GM12878 (cell line): ENCODE measurements around the gene ZBTB38. TPM values are rescaled to one million over a fixed set of nuclear protein-coding genes. Genes with fewer than 3 reads are reported as not detected.

Source experiments
- ATF7 ChIP-seq: fragments of 450-650 bp; IDR thresholded peaks from 2 replicates; pipeline ENCODE4 v1.6.1; 2016; ENCODE audit warnings: low read depth, mild to moderate bottlenecking
- BHLHE40 ChIP-seq, 2 experiments: fragments of 450-650 bp in 1 of 2; IDR thresholded peaks; 2 replicates each; pipeline ENCODE4 v1.6.1; 2011 to 2017; ENCODE audit warnings: low read depth in 2 of 2, borderline replicate concordance in 1 of 2, improper control_type of control experiment in 1 of 2, low read length in 1 of 2, mild to moderate bottlenecking in 1 of 2
- EED ChIP-seq: sonication (generic); IDR thresholded peaks from 2 replicates; pipeline ENCODE4 v1.6.1; 2016; ENCODE audit warnings: antibody characterized with exemption, low read depth
- EP300 ChIP-seq, 2 experiments: fragments of 150-350 bp in 1 of 2; IDR thresholded peaks; 2 replicates each; pipeline ENCODE4 v1.6.1; 2011 to 2012; ENCODE audit warnings: low read depth in 2 of 2, low read length in 2 of 2, borderline replicate concordance in 1 of 2, improper control_type of control experiment in 1 of 2, inconsistent platforms in 1 of 2; ENCODE audit not compliant: control insufficient read depth in 1 of 2
- ETV6 ChIP-seq, 2 experiments: fragments of 450-650 bp in 1 of 2; IDR thresholded peaks in 1 of 2; conservative IDR thresholded peaks in 1 of 2; 2 replicates each; pipeline ENCODE4 v1.6.1; 2014; ENCODE audit warnings: antibody characterized with exemption in 1 of 2, borderline replicate concordance in 1 of 2, low read depth in 1 of 2, mild to moderate bottlenecking in 1 of 2, moderate library complexity in 1 of 2
- FOS ChIP-seq: IDR thresholded peaks from 3 replicates; pipeline ENCODE4 v1.6.1; 2011; ENCODE audit warnings: borderline replicate concordance; ENCODE audit not compliant: insufficient read length; ENCODE audit errors: extremely low read depth
- HDAC6 ChIP-seq: fragments of 200-600 bp; sonication (generic); IDR thresholded peaks from one replicate; pipeline ENCODE4 v1.8.0; 2017; ENCODE audit warnings: antibody characterized with exemption; ENCODE audit not compliant: unreplicated experiment
- IKZF1 ChIP-seq: fragments of 450-650 bp; conservative IDR thresholded peaks from 2 replicates; pipeline ENCODE4 v1.6.1; 2017; ENCODE audit warnings: antibody characterized with exemption, mild to moderate bottlenecking
- MEF2B ChIP-seq: fragments of 450-650 bp; IDR thresholded peaks from 2 replicates; pipeline ENCODE4 v1.6.1; 2018; ENCODE audit warnings: mild to moderate bottlenecking, moderate library complexity; ENCODE audit not compliant: partially characterized antibody, poor library complexity, severe bottlenecking
- MTA2 ChIP-seq: fragments of 450-650 bp; IDR thresholded peaks from 2 replicates; pipeline ENCODE4 v1.6.1; 2016; ENCODE audit warnings: low read depth, mild to moderate bottlenecking, moderate library complexity
- NFIC ChIP-seq: IDR thresholded peaks from 2 replicates; pipeline ENCODE4 v1.6.1; 2012; ENCODE audit warnings: low read depth, mild to moderate bottlenecking, inconsistent platforms, low read length, moderate library complexity
- NR2F1 ChIP-seq: fragments of 450-650 bp; conservative IDR thresholded peaks from 2 replicates; pipeline ENCODE4 v1.6.1; 2017; ENCODE audit warnings: mild to moderate bottlenecking
- SIX5 ChIP-seq: IDR thresholded peaks from 2 replicates; pipeline ENCODE4 v1.6.1; 2011; ENCODE audit warnings: mild to moderate bottlenecking, low read depth, low read length, moderate library complexity; ENCODE audit not compliant: severe bottlenecking
- SMAD5 ChIP-seq: IDR thresholded peaks from 2 replicates; pipeline ENCODE4 v1.6.1; 2016; ENCODE audit warnings: antibody characterized with exemption, low read depth
- SP1 ChIP-seq: IDR thresholded peaks from one replicate; pipeline ENCODE4 v1.6.1; 2011; ENCODE audit warnings: low read depth, low read length
- TBL1XR1 ChIP-seq: IDR thresholded peaks from 2 replicates; pipeline ENCODE4 v1.6.1; 2012; ENCODE audit warnings: low read depth, low read length, improper control_type of control experiment
- polyA plus RNA-seq, 11 experiments: library from polyadenylated mRNA; depleted of rRNA in 4 of 11; unstranded in 6 of 11; stranded (reverse) in 5 of 11; fragments of >200 nt; fragmentation: Nextera tagmentation in 4 of 11; fragmentation: Illumina TruSeq in 1 of 11; extraction: Ambion mirVana in 4 of 11; extraction: Trizol in 1 of 11; gene quantifications; 1 replicate in 1 of 11; 2 replicates in 10 of 11; pipeline versions ENCODE4 v1.2.1 to v1.2.3, GENCODE V29; 2011 to 2016; ENCODE audit warnings: inconsistent platforms in 2 of 11, missing spikeins in 2 of 11, low read depth in 1 of 11
- total RNA-seq, 4 experiments: library from RNA; depleted of rRNA in 3 of 4; stranded (reverse); fragments of >200 nt in 3 of 4; fragmentation: Illumina TruSeq in 1 of 4; extraction: Trizol in 1 of 4; gene quantifications; 2 replicates each; pipeline versions ENCODE4 v1.2.1 to v1.2.3, GENCODE V29; 2013 to 2021
- TF ChIP-seq, protein P1 (sequence below): fragments of 450-650 bp; IDR thresholded peaks from 2 replicates; pipeline ENCODE4 v1.6.1; 2017; ENCODE audit warnings: low read depth, mild to moderate bottlenecking, moderate library complexity
- TF ChIP-seq, protein P2 (sequence below): IDR thresholded peaks from 2 replicates; pipeline ENCODE4 v1.6.1; 2011; ENCODE audit warnings: borderline replicate concordance, low read depth, mild to moderate bottlenecking, moderate library complexity, low read length; ENCODE audit not compliant: insufficient read depth, poor library complexity, severe bottlenecking
- TF ChIP-seq, protein P3 (sequence below): IDR thresholded peaks from 2 replicates; pipeline ENCODE4 v1.6.1; 2012; ENCODE audit warnings: low read length, inconsistent platforms
- TF ChIP-seq, protein P4 (sequence below): IDR thresholded peaks from 2 replicates; pipeline ENCODE4 v1.6.1; 2012; ENCODE audit warnings: mild to moderate bottlenecking, low read depth, low read length

Gene ZBTB38
- total and polyA plus RNA-seq, 10 of the 15 experiments (the other 5 are each of a cell fraction or from before 2014, with no cell fraction given): 34.2 to 115 (median 88.6) TPM

DNA sequence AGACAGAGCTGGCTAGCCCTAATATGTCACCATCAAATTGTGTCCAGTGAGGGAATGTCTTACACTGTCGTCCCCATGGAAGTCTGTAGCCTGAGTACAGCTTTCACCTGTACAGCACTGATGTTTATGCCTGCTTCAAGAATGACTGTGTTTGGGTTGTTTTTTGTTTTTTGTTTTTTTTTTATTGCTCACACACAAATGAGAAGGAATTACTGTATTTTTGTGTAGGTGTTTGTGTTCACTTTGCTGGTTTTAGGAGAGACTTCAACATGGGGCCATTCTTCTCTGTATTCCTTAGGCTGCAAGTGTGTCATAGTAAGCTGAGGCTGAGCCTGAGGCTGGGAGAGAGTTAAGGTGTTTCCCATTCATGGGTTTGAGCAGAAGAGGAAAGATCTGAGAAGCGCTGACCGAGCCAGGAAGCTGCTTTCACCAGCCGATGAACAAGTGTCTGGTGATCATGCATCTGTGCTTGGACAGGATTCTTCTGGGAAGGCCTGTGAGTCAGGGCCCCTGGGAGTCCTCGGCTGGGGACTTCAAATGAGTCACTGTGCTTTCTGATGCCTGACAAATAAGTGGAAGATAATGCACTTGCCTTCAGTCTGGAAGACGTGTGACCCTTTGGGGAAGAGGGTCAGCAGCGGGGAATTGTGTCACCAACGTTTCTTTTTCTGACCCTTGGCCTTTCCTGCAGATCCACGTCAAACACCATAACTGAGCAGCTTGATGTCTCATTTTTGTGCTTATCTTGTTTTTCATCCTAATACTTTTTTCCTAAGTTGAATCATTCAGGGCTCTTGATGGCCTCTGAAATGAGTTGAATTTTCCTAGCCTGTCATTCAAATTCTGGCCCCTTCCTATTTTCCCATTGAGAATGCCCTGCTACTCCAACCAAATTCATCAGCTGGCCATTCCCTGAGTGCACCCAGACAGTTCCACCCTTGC lies 36.7 kb upstream of the ZBTB38 start (continued):
- TF ChIP-seq, protein P1, sequence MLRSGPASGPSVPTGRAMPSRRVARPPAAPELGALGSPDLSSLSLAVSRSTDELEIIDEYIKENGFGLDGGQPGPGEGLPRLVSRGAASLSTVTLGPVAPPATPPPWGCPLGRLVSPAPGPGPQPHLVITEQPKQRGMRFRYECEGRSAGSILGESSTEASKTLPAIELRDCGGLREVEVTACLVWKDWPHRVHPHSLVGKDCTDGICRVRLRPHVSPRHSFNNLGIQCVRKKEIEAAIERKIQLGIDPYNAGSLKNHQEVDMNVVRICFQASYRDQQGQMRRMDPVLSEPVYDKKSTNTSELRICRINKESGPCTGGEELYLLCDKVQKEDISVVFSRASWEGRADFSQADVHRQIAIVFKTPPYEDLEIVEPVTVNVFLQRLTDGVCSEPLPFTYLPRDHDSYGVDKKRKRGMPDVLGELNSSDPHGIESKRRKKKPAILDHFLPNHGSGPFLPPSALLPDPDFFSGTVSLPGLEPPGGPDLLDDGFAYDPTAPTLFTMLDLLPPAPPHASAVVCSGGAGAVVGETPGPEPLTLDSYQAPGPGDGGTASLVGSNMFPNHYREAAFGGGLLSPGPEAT: 0 out of 2 replicates have a peak, but pooled peaks have one; percentile 31
- TF ChIP-seq, protein P2, sequence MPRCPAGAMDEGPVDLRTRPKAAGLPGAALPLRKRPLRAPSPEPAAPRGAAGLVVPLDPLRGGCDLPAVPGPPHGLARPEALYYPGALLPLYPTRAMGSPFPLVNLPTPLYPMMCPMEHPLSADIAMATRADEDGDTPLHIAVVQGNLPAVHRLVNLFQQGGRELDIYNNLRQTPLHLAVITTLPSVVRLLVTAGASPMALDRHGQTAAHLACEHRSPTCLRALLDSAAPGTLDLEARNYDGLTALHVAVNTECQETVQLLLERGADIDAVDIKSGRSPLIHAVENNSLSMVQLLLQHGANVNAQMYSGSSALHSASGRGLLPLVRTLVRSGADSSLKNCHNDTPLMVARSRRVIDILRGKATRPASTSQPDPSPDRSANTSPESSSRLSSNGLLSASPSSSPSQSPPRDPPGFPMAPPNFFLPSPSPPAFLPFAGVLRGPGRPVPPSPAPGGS: peak; percentile 81
- peak; percentile 93 for TF ChIP-seq NR2F1
- TF ChIP-seq BHLHE40 (IDR thresholded peaks at IDR 0.05; ENCODE audit: borderline replicate concordance in 1 of 2, low read depth in 2 of 2, low read length in 1 of 2): peak in 1 of 2 experiments; percentile 42; a peak in 1 of 4 replicates
- TF ChIP-seq SMAD5: no peak
- TF ChIP-seq SIX5: no peak
- peak in 1 of 2 experiments; percentile 50; a peak in 1 of 4 replicates for TF ChIP-seq ETV6 (conservative IDR thresholded peaks at IDR 0.05 in 1 of 2, IDR thresholded peaks at IDR 0.05 in 1 of 2; ENCODE audit: borderline replicate concordance in 1 of 2, low read depth in 1 of 2)
- TF ChIP-seq, protein P3, sequence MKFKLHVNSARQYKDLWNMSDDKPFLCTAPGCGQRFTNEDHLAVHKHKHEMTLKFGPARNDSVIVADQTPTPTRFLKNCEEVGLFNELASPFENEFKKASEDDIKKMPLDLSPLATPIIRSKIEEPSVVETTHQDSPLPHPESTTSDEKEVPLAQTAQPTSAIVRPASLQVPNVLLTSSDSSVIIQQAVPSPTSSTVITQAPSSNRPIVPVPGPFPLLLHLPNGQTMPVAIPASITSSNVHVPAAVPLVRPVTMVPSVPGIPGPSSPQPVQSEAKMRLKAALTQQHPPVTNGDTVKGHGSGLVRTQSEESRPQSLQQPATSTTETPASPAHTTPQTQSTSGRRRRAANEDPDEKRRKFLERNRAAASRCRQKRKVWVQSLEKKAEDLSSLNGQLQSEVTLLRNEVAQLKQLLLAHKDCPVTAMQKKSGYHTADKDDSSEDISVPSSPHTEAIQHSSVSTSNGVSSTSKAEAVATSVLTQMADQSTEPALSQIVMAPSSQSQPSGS: peak; percentile 55; the same call in 1 of the 2 replicates
- TF ChIP-seq NFIC: peak; percentile 46; the same call in 1 of the 2 replicates
- TF ChIP-seq ATF7: peak; percentile 49; the same call in 1 of the 2 replicates
- TF ChIP-seq IKZF1: peak; percentile 74
- TF ChIP-seq EED: peak; percentile 85
- TF ChIP-seq, protein P4, sequence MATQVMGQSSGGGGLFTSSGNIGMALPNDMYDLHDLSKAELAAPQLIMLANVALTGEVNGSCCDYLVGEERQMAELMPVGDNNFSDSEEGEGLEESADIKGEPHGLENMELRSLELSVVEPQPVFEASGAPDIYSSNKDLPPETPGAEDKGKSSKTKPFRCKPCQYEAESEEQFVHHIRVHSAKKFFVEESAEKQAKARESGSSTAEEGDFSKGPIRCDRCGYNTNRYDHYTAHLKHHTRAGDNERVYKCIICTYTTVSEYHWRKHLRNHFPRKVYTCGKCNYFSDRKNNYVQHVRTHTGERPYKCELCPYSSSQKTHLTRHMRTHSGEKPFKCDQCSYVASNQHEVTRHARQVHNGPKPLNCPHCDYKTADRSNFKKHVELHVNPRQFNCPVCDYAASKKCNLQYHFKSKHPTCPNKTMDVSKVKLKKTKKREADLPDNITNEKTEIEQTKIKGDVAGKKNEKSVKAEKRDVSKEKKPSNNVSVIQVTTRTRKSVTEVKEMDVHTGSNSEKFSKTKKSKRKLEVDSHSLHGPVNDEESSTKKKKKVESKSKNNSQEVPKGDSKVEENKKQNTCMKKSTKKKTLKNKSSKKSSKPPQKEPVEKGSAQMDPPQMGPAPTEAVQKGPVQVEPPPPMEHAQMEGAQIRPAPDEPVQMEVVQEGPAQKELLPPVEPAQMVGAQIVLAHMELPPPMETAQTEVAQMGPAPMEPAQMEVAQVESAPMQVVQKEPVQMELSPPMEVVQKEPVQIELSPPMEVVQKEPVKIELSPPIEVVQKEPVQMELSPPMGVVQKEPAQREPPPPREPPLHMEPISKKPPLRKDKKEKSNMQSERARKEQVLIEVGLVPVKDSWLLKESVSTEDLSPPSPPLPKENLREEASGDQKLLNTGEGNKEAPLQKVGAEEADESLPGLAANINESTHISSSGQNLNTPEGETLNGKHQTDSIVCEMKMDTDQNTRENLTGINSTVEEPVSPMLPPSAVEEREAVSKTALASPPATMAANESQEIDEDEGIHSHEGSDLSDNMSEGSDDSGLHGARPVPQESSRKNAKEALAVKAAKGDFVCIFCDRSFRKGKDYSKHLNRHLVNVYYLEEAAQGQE: no peak
- TF ChIP-seq EP300 (IDR thresholded peaks at IDR 0.05; ENCODE audit: borderline replicate concordance in 1 of 2, control insufficient read depth in 1 of 2, low read depth in 2 of 2, low read length in 2 of 2): peak in 1 of 2 experiments; percentile 45; a peak in 1 of 4 replicates
- TF ChIP-seq SP1: no peak
- TF ChIP-seq TBL1XR1: no peak
- peak; percentile 98 for TF ChIP-seq MEF2B
- TF ChIP-seq FOS: no peak
- TF ChIP-seq HDAC6: no peak
- peak; percentile 57; the same call in 1 of the 2 replicates for TF ChIP-seq MTA2
